GM21515 (cell line): ENCODE measurements around the gene CD200.

Experiments used
- ATAC-seq: cut with Tn5 transposase; IDR thresholded peaks from one replicate; pipeline ENCODE4 v1.9.1; 2021; ENCODE audit not compliant: unreplicated experiment

The CD200 gene, protein sequence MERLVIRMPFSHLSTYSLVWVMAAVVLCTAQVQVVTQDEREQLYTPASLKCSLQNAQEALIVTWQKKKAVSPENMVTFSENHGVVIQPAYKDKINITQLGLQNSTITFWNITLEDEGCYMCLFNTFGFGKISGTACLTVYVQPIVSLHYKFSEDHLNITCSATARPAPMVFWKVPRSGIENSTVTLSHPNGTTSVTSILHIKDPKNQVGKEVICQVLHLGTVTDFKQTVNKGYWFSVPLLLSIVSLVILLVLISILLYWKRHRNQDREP

GRCh38 chr3:112333002-112333380, at the start of gene CD200:
Gene CD200, plus strand, starts transcription at chr3:112333156. Its CDS starts 57 bp downstream, at chr3:112333213.
- ATAC-seq = peak; percentile 72

DNA sequence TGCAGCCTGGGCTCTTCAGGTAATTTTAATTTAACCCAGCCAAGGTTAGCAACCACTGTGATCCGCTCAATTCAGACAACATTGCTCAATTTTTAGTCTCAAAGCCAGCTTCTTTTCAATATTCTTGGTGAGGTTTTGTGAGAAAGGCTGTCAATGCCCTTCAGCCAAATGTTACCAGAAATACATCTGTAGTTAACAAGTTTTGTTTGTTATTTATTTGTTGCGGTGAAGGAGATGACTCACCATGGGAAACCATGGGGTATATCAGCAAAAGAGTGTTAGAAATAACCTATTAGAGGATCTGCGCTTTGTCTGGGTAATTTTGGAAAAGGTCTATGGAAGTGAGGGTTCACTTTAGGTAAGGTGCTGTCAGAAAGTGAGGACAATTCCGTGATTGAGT, 43.9 kb upstream of the CD200 start:
- ATAC-seq = no peak

DNA sequence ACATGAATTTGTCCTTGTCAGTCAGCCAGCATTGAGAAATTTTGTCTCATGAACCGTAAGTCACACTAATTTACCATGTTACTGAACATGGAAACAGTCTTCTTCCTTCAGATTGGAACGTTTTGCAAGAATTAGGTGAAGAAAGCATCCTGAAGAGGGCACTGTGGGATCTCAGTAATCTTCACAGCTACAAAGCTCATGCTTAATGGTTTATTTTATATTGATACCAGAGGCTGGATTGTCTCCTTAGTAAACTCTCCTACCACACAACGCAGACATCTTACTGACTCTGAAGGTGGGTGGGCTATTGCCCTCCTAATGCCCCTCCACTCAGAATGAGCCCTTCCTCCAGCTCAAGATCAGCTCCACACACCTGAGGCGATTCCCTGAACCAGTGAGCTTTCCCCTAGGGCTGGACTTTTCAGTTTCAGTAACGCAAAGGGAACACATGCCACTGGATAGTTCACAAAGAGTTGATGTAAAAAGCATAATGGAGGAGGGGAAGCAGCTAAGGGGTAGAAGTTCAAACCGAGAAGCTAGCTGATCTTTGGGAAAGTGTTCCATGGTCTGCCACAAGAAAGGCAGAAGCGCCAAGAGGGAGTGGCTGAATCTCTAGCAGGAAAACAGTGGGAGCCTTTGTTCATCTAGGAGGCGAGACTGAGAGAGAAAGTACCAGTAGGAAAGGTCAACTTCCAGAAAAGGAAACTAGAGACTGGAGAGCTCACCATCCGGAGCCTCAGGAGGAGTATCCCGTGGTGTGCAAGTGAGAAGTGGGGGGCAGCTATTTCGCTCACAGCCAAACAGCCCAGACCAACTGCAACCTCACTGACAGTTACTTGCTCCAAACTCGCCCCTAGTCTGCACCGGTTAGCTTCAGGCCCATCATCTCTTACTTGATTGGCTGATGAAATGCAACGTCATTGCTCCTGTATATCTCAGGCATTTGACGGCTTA, 39.3 kb upstream of the CD200 start, which contains the start of gene SLC9C1:
SLC9C1 (minus strand) TSS at position 849 of the 954 bp plus-strand sequence. CDS start 7,425 bp downstream, outside the sequence.
- peak; percentile 50 for ATAC-seq

DNA sequence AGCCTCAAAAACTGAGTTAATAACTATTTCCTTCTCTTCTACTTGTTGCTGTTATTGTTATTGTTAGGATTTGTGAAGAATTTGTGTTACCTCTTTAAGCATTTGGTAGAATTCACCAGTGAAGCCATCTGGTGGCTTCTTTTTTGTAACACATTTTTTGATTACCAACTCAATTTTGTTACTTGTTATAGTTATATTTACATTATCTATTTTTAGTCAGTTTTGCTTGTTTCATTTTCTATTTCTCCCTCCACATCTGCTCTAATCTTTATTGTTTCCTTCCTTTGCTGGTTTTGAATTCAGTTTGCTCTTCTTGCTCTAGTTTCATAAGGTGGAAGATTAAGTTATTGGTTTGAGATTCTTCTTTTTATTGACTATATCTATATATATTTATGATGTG, 35.2 kb upstream of the CD200 start:
- ATAC-seq = no peak

DNA sequence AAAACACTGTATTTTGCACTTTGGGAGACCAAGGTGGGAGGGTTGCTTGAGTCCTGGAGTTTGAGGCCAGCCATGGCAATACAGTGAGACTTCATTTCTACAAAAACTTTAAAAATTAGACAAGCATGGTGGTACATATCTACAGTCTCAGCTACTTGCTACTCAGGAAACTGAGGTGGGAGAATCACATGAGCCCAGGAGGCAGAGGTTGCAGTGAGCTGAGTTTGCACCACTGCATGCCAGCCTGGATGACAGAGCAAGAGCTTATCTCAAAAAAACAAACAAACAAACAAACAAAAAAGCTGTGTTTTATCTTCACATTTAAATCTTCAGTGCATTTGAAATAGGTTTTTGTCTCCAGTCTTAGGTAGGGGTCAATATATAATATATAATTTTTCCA, 34.2 kb upstream of the CD200 start:
- ATAC-seq = no peak

- no peak for ATAC-seq
Observed at GRCh38 chr3:112302150-112302830, 30.7 kb upstream of the CD200 start.

- ATAC-seq = peak; percentile 32
Observed at GRCh38 chr3:112302881-112303763, 29.8 kb upstream of the CD200 start.

- peak; percentile 47 for ATAC-seq
Observed at GRCh38 chr3:112303764-112304325, 29.1 kb upstream of the CD200 start.

DNA sequence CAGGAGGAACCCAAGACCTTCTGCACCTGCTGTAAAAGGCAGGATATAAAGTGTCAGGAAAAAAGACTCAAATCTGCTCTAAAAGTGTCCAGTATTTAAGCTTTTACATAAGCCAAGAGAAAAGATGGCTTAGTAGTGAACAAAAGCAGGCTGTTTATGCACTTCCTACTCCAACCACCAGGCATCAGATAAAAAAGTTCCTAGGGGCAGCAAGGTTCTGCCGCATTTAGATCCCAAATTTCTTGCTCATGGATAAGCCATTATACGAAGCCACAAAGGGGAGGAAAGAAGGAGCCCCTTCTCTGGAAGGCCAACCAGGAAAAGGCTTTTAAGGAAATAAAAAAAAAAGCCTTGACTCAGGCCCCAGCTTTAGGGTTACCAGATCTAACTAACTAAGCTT, 28.3 kb upstream of the CD200 start:
- no peak for ATAC-seq

GRCh38 chr3:112306825-112307224, 26.1 kb upstream of the CD200 start:
- ATAC-seq = no peak

DNA sequence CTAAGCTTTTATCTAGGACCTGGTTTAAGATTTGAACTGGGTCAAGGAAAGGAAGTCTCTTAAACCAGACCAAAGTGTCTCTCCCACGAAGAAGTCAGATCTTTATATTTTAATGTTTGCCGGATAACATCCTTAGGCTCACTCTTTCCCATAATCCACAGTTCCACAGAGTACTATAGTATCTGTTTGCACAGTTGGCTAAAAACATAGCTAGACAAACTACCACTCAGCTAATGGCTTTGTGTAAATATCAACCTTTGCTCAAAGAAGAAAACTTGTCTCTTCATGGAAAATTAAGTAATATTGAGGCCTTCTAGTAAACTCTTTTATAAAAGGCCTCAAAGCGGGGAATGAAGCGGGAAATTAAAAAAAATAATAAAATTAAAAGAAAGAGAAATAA, 25.4 kb upstream of the CD200 start:
- ATAC-seq = no peak

GRCh38 chr3:112308151-112308911, 24.6 kb upstream of the CD200 start:
- no peak for ATAC-seq

GRCh38 chr3:112314649-112315048, 18.3 kb upstream of the CD200 start:
- no peak for ATAC-seq

DNA sequence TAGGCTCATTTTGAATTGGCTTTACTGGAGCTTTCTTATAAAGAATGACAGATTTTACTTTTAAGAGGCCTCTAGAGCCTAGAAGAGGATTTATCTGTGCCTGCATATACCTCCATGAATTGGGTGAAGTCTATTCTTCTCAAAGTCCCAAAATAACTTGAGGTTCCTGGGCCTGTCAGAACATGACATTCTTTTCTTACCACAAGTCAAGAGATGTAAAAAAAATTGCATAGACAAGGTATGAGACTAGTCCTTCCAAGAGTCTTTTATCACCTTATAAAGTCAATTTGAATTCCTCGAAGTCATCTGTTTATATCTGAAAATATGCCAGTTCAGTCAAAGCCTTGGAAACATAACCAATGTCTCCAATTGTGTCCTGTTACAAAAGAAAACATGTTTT, 17.2 kb upstream of the CD200 start:
- no peak for ATAC-seq

- no peak for ATAC-seq
Observed at GRCh38 chr3:112319516-112320276, 13.3 kb upstream of the CD200 start.

GRCh38 chr3:112320691-112321090, 12.3 kb upstream of the CD200 start:
- ATAC-seq = no peak

GRCh38 chr3:112321867-112322652, 10.9 kb upstream of the CD200 start:
- no peak for ATAC-seq
